ENCODE measurements around the gene DACH1.

The DACH1 gene

GRCh38 chr13:71536201-71536600 lies 330.8 kb downstream of the DACH1 start:
- no peak for DNase-seq

DNA sequence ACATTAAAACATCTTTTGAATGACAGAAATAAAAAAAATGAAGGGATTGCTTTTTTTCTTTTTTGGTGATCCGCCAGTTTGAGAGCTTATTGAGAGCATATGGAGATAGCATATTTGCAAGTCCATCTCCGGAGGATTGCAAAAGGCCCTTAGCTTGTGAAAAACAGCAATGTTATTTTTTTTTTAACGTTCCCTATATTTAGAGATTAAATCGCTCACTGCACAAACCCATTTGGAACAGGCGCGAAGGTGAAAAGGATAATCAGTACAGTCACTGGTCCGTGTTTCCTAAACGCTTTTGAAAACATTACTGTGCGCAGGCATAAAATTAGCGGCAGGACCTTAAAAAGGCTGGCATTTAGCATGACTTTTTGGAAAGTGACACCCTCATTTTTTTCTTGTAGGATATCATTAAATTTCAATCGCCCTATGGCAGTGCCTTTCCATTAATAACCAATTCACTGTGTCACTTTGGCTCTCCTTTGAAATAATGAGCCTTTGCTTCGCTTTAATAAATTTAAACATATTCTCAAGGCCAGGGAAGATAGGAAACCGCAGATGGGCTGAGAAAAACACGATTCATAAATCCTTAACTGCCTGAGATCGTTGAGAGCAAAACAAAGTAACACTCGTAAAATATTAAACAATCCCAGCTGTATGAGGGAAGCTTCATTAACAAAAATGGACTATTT lies 342.2 kb downstream of the DACH1 start:
- no peak for DNase-seq

- DNase-seq, result no peak
These were observed 342.8 kb downstream of the DACH1 start for GRCh38 chr13:71524245-71524612.

DNA sequence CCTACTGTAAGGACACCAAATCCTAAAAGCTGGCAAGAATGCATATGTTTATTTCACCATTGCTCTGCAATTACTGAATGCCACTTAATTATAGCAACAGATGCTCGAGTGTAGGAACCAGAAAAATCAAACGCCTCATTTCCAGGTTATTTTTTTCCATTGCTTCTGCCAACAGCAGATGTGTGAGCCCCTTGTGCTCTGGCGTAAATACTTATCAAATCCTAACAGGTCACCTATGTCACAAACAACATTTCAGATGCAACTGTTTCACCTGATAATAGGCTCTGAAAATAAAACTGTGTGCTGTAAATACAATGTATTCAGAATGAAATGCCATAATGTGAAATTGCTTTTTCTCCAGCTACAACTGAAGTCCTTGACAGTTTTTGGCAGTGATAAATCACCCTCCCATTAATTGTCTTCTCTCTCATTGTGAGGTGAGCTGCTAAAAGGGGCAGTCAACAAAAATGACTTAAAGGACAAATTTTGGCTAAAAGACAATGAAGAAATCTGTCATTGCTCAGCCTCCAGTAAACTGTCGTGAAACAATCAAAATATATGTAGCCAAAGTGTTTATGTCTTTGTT lies 344.0 kb downstream of the DACH1 start:
- DNase-seq, result no peak

- no peak for DNase-seq
These were observed 350.0 kb downstream of the DACH1 start for GRCh38 chr13:71517004-71517403.

- DNase-seq, result no peak
These were observed 350.5 kb downstream of the DACH1 start for GRCh38 chr13:71516521-71516920.

- DNase-seq, result no peak
These were observed 351.3 kb downstream of the DACH1 start for GRCh38 chr13:71515744-71516038.

- no peak for DNase-seq
These were observed 351.9 kb downstream of the DACH1 start for GRCh38 chr13:71514900-71515743.

- no peak for DNase-seq
These were observed 353.5 kb downstream of the DACH1 start for GRCh38 chr13:71513411-71514033.

GRCh38 chr13:71503781-71504180 lies 363.2 kb downstream of the DACH1 start:
- DNase-seq, result no peak

- no peak for DNase-seq
These were observed 367.0 kb downstream of the DACH1 start for GRCh38 chr13:71499944-71500514.

DNA sequence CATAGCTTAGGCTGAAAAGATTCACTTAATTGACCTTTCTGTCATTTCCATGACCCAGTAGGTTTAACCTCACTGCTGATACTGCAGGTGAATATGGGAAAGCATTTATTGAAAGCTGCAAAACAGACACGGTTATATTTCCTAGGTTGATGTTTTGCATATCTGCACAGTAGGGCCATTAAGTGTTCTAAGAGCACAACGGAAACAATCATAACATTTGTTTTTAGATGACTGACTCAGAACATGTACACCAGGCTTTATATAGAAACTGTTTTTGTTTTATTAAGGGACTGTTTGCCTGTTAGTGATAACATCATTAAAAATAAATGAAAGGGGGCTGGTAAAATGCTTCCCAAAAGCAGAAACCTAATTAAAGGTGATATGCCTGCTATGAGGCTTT lies 367.8 kb downstream of the DACH1 start:
- DNase-seq, result no peak

GRCh38 chr13:71493189-71493588 lies 373.8 kb downstream of the DACH1 start:
- no peak for DNase-seq

GRCh38 chr13:71492346-71492871 lies 374.6 kb downstream of the DACH1 start:
- DNase-seq, result no peak

DNA sequence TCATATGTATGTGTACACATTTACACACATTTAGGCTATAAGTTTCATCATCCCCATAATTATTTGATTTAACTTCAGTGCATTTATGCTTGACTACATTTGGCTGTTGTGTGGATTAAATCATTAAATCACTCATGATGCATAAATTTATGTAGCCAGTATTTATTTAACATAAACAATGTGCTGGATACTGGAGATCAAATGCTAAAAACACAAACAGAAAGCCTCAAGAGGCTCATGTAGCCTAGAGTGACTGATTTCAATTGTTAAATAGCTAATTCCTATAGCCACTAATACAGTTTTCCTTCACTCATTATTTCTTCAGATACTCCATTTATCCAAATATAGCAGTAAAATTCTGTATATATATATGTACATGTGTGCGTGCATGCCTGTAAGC lies 376.0 kb downstream of the DACH1 start:
- no peak for DNase-seq

- DNase-seq, result no peak
These were observed 378.0 kb downstream of the DACH1 start for GRCh38 chr13:71489041-71489440.

- no peak for DNase-seq
These were observed 378.8 kb downstream of the DACH1 start for GRCh38 chr13:71488201-71488600.

- DNase-seq, result no peak
These were observed 381.1 kb downstream of the DACH1 start for GRCh38 chr13:71485913-71486312.

- no peak for DNase-seq
These were observed 383.3 kb downstream of the DACH1 start for GRCh38 chr13:71483733-71484132.

DNA sequence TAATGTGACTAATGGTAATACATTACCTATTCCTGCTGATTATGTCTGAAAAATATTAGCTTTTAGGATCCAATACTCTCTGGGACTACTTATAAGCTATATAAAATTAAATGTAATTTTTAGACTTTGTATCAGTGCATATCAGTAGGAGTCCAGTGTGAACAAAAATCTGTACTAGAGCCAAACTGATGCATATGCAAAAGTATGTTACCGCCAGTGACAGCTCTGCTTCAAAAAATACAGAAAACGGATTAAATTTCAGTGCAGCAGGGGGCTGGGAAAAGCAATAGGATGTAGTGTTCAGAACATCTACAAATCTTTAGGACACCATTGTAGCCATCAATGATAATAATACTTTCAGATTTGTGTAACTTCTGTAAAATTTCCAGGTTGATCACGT lies 385.5 kb downstream of the DACH1 start:
- DNase-seq, result no peak

GRCh38 chr13:71481046-71481445 lies 386.0 kb downstream of the DACH1 start:
- DNase-seq, result no peak

GRCh38 chr13:71477735-71478134 lies 389.3 kb downstream of the DACH1 start:
- no peak for DNase-seq

DNA sequence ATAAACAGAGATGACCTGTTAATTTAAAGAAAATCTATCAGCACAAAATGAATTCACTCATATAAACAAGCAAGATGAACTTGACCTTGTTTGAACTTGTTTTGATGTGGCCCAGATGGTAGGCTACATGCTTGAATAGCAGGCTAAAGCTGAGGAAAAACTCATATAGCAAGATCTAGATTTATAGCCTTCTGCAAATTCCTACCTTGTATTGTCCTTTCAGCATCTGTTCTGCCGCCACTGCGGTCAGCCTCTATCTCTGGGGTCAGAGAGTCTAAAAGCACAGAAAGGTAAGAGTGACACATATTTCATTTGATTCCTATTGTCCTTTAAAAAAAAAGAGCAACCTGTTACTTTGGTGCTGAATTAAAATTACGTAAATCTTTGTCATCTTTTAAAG lies 392.1 kb downstream of the DACH1 start:
- DNase-seq, result no peak

All from CD4-positive, alpha-beta T cell treated with Interferon gamma for 1 hour (primary cell).